HS-27A (cell line): ENCODE data around the gene DIRAS2.

ENCODE experiments used
- DNase-seq: peaks from one replicate; pipeline ENCODE4 v3.0.0-alpha.2; 2012; ENCODE audit warnings: low read depth, missing footprints

Gene DIRAS2

DNA sequence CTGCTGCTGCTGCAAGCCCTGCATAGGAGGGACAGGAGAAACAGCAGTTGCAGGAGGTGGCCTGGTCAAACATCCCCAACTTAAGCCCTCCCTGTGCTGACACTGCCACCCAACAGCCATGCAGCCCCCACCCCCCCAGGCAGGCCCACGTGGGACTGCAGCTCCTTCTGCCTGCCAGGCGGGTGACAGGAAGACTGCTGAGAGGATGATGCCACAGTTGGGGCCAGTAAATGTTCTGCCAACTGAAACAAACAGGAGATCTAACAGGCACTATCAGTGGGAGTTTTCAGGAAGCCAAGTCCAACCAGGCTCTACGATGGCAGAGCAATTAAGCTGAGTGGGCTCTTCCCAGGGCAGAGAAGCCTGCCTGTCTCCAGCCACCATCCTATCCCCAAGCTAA, 31.1 kb downstream of the DIRAS2 start:
- DNase-seq, result no peak

DNA sequence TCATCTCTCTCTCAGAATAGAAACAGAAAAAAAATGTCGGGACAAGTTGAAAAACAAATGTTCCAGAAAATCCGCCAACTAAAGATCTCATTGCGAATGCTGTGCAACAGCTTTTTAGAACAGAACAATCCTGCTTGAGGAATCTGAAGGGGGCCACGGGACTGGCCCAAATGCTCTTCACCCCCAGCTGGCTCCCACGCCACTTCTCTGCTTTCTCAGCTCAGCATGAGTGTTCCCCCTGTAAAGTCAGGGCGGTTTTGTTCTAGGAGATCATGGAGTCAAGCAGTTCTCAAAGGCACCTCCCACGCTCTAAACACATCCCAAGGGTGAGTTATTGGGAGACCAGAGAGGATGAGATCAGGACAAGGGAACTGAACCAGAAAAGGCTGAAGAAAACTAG, 31.5 kb downstream of the DIRAS2 start:
- DNase-seq, result no peak

DNA sequence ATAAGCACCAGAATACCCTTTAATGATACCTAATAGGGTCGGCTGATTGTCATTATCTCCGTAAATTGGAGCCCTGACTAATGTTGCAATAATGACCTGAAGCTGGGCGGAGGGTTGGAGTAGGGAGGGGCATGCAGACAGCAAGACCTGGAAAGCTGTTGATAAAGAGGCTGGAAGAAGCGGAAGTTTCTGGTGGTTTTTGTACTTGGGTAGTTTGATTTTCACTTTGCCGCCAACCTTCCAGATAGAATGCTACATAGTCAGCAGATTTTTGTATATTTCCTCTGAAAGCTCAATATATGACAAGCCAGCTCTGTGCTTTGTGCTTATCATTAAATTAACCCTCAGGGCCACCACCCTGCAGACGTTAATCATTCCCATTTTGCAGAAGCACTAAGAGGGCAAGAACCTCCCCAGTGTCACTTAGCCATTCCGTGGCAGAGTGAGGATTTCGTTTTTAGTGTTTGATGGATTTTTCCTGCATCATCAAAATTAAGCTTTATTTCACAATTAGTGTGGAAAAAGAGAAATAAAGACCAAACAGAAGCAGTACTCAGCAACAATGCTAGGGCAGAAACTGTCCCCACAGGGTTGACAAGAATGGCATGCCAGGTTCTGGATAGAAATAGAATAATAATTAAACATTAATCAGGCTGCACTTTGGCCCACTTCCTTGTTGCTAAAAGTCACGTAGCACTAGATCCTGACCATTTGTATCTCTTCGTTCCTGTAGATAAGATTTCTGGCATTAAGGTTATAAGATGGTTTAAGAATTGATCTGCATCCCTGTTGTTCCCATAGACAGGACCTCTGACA, 34.7 kb downstream of the DIRAS2 start:
- no peak for DNase-seq

DNA sequence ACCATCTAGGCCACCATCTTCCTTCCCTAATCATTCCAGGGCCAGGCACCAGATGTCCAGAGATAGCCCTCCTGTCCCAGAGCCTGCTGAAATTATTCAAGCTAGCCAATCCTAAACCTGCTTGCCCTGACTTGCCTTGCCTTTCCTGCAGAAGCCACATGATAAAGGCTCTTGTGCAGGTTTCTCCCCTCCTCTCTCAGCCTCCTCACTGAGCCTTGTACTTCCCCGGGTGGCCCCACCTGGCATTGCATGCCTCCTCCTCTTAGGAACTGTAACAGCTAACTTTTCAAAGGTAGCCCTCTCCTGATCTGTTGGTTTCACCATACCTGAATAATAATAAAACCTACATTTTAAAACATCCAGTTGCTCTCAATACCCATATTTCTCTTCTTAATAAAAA, 42.6 kb downstream of the DIRAS2 start:
- DNase-seq, result no peak

DNA sequence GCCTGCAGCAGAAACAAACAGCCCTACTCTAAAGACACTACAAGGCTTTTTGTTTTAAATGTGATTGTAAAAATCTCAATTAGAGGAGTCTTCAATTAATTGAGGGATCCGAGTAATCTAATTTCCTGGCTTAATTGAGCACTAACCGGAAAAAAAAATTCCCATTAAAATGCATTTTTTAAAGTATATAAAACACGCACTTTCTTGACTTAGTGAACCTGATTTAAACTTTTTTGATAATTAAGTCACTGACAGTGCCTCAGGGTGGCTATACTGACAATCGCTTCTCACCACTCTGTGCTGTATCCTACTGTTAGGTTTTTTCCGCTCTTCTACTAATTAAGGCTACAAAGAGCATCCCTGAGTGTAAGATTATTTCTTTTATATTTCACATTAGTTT, 44.4 kb downstream of the DIRAS2 start:
- no peak for DNase-seq

DNA sequence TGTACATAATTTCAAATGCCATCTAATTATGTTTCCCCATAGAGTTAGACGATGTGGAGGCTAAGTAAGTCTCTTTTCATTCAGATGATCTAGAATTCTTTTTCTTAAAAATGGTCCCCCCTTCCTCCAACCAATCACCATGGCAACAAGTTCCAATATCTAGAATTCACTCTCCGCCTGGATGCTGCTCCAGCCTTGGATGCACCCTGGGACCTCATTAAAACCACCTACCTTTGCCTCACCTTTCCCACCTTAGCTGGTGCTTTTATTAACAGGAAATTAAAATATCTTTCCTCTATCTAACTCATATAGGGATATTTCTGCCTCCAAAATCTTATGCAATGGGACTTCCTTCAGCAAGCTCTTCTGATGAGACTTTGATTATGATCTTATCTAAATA, 49.0 kb downstream of the DIRAS2 start:
- DNase-seq, result no peak

DNA sequence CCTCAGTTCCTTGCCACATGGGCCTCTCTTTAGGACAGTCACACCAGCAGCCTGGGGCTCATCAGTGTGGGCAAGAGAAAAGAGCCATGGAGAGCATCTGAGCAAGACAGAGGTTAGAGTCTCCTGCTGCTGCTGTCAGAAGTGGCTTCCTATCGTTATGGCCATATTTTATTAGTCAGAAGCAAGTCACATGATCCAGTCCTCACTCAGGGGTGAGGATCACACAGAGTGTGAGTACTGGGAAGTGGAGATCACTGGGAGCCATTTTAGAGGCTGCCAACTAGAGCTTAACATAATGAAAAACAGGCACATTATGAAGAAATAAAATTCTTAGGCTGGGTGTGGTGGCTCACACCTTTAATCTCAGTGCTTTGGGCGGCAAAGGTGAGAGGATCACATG, 62.0 kb downstream of the DIRAS2 start:
- DNase-seq, result no peak

DNA sequence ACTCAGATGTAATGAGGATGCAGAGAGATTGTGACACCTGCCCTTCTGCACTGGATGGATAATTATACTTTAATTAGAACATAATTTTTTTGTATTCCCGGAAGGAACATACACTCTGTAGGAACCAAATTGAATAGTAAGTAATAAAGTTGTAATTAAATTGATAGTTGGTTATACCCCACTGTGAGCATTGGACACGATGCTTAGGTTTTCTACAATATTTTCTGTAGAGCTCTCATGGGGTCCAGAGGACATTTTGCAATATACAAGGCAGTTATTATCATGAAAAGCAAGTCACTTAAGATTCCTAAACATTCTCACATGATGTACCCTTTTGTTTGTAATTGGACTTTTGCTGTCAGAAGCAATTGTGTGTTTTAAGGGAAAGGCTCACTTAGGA, 63.4 kb downstream of the DIRAS2 start:
- DNase-seq, result no peak

DNA sequence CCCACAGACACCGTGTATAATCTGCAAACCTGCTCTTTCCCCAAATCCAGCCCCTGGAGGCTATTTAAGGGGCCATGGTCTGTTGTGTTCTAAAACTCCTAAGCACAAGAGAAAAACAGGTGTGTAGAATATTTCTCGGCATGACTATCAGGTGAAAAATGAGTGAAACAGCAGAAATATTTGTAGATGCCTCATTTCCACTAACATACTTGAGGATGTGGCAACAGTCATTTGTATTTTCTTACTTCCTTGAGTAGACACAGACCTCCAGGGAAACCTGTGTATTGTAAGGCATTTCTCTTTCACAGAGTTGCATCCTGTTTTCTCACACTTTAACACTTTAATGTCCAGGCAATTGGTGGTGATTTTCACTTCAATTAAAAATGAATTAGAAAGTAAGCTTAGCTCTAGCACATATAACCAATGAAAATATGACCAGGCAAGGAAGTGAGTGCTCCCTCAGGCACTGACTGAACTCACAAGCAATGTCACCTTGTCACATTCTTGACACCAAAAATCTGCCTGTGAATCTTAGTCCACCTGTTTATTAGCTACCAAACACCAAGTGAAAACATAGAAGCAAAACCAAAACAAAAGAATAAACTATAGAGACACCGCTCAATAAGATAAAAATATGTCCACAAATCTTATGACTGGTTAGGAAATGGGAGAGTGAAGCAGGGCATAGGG, 64.4 kb downstream of the DIRAS2 start:
- DNase-seq, result no peak

DNA sequence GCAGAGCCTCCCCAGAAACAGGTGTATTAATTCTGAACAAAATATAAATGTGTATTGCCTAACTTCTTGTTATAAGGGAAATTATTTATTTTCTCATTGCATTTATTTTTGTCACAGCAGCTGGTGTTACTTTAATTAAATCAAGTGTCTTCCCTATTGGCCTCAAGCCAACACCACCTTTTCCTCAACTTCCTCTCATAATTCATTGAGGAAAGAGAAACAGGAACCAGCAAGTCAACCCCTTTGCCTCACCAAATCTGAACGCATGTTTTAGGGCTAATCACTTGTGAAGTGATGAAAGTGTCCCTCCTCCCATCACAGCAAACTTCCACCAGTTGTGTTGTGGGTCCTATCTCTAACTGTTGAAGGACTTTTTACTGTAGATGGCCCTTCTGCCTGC, 73.1 kb downstream of the DIRAS2 start:
- DNase-seq, result no peak

DNA sequence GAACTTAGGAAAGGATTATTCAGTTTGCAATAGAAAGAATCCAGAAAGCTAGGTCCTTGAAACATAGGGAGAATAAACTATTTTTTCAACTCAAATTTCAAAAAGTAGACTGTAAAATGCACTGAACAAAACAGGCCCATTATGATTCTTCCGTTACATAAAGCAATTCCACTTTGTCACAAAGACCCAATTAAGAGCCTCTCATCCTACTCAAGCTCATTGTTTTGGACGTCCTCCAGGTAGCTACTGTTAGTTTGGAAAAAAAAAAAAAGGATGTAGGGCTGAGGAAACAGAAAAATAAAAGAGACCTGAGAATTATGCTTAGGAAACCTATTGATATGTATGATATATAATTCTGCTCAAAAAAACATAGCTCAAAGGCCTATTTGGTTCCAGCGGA, 74.0 kb downstream of the DIRAS2 start:
- DNase-seq, result no peak

DNA sequence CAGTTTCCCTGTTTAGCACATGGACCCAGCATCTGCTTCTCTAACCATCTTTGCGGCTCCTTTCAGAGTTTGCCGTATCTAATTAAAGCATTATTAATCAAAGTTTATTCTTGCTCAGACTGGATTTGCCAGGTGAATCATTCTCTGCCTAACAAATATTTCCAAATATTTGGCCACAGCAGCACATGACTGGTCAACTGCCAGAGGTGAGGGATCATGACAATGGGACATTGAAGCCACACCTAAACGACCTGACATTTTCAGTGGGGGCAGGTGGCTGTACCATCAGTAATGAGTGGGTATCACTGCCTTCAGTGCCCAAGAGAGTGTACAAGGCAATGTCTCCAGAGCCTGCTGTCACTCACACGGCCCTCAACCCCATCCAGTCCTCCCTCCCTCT, 80.4 kb downstream of the DIRAS2 start:
- no peak for DNase-seq
